Measurements from ENCODE around the gene DAP3. TPM values are rescaled to one million over a fixed set of nuclear protein-coding genes. Genes with fewer than 3 reads are reported as not detected.
"Not testable (repeated sequence)": the region's sequence is repeated elsewhere in the genome, so short reads cannot be mapped to it uniquely, and the experiment has no call there.

DAP3 gene
- total RNA-seq, 1 donor from 2014 or later = 120 TPM

DNA sequence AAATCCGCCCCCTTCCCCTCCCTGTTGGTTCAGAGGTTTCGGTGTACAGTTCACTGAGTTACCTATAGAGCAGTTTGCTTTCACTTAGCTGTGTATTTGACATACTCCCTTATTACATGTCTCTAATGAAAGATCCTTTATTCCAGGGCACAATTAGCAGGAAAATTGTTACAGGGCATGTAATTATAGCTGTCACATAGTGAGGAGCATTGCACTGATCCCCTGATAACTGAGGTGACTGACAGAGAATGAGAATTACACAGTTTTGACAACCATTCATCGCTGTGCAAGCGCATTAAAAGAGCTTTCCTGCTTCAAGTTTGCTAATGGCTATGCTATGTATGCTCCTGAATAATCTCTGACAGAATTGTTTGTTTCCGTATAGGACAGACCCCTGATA lies 26.9 kb downstream of the DAP3 start:
- H3K27ac Mint-ChIP-seq (ENCODE audit: unreplicated experiment) = no peak overlapping the region
- no peak overlapping the region for H3K4me3 Mint-ChIP-seq (ENCODE audit: unreplicated experiment)
- no peaks in the 10 kb centered on the region for H3K9me3 Mint-ChIP-seq (ENCODE audit: unreplicated experiment)
- H3K27me3 Mint-ChIP-seq (ENCODE audit: unreplicated experiment) = peaks cover 2% of the 10 kb centered on the region
- no peak for DNase-seq (ENCODE audit: low spot score)
- peaks cover 9% of the 10 kb centered on the region for H3K36me3 Mint-ChIP-seq (ENCODE audit: low read depth, unreplicated experiment)
- H3K4me1 Mint-ChIP-seq (ENCODE audit: unreplicated experiment) = no peaks in the 10 kb centered on the region
- TF ChIP-seq, protein P1, sequence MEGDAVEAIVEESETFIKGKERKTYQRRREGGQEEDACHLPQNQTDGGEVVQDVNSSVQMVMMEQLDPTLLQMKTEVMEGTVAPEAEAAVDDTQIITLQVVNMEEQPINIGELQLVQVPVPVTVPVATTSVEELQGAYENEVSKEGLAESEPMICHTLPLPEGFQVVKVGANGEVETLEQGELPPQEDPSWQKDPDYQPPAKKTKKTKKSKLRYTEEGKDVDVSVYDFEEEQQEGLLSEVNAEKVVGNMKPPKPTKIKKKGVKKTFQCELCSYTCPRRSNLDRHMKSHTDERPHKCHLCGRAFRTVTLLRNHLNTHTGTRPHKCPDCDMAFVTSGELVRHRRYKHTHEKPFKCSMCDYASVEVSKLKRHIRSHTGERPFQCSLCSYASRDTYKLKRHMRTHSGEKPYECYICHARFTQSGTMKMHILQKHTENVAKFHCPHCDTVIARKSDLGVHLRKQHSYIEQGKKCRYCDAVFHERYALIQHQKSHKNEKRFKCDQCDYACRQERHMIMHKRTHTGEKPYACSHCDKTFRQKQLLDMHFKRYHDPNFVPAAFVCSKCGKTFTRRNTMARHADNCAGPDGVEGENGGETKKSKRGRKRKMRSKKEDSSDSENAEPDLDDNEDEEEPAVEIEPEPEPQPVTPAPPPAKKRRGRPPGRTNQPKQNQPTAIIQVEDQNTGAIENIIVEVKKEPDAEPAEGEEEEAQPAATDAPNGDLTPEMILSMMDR (IDR thresholded peaks at IDR 0.05; ENCODE audit: unreplicated experiment) = no peak

- Mint-ChIP-seq H3K9me3 (ENCODE audit: unreplicated experiment) (no peaks in the 10 kb centered on the region), H3K36me3 (ENCODE audit: low read depth, unreplicated experiment) (peaks cover 13% of the 10 kb centered on the region)
- no peak for DNase-seq (ENCODE audit: low spot score)
Observed at GRCh38 chr1:155717041-155717440, 28.1 kb downstream of the DAP3 start.

GRCh38 chr1:155718524-155719115 lies 29.7 kb downstream of the DAP3 start:
- not testable (repeated sequence) for H3K4me1 Mint-ChIP-seq (ENCODE audit: unreplicated experiment); H3K27ac Mint-ChIP-seq (ENCODE audit: unreplicated experiment); H3K9me3 Mint-ChIP-seq (ENCODE audit: unreplicated experiment); H3K27me3 Mint-ChIP-seq (ENCODE audit: unreplicated experiment); H3K4me3 Mint-ChIP-seq (ENCODE audit: unreplicated experiment); DNase-seq (ENCODE audit: low spot score)
- H3K36me3 Mint-ChIP-seq (ENCODE audit: low read depth, unreplicated experiment) = peaks cover 13% of the 10 kb centered on the region

More at GRCh38 chr1:155717041-155717440, 28.1 kb downstream of the DAP3 start:
- no peaks in the 10 kb centered on the region for H3K4me1 Mint-ChIP-seq (ENCODE audit: unreplicated experiment)
- no peak overlapping the region for H3K4me3 Mint-ChIP-seq (ENCODE audit: unreplicated experiment)
- TF ChIP-seq, protein P1 (IDR thresholded peaks at IDR 0.05; ENCODE audit: unreplicated experiment) = no peak
- H3K27ac Mint-ChIP-seq (ENCODE audit: unreplicated experiment) = no peak overlapping the region
- H3K27me3 Mint-ChIP-seq (ENCODE audit: unreplicated experiment) = peaks cover 2% of the 10 kb centered on the region

DNA sequence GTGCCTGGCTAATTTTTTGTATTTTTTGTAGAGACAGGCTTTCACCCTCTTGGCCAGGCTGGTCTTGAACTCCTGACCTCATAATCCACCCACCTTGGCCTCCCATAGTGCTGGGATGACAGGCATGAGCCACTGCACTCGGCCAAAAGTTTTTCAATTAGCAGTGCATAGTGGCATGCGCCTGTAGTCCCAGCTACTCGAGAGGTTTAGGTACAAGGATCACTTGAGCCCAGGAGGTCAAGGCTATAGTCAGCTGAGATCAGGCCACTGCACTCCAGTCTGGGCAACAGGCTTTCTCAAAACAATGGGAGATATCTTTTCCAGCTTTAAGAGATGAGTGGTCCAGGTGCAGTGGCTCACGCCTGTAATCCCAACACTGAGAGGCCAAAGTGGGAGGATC lies 30.8 kb downstream of the DAP3 start:
- Mint-ChIP-seq H3K27ac (ENCODE audit: unreplicated experiment) (no peak overlapping the region), H3K27me3 (ENCODE audit: unreplicated experiment) (peaks cover 2% of the 10 kb centered on the region), H3K36me3 (ENCODE audit: low read depth, unreplicated experiment) (peaks cover 13% of the 10 kb centered on the region), H3K9me3 (ENCODE audit: unreplicated experiment) (no peaks in the 10 kb centered on the region), H3K4me3 (ENCODE audit: unreplicated experiment) (no peak overlapping the region), H3K4me1 (ENCODE audit: unreplicated experiment) (no peaks in the 10 kb centered on the region)
- no peak for DNase-seq (ENCODE audit: low spot score)
- TF ChIP-seq, protein P1 (IDR thresholded peaks at IDR 0.05; ENCODE audit: unreplicated experiment) = no peak

DNA sequence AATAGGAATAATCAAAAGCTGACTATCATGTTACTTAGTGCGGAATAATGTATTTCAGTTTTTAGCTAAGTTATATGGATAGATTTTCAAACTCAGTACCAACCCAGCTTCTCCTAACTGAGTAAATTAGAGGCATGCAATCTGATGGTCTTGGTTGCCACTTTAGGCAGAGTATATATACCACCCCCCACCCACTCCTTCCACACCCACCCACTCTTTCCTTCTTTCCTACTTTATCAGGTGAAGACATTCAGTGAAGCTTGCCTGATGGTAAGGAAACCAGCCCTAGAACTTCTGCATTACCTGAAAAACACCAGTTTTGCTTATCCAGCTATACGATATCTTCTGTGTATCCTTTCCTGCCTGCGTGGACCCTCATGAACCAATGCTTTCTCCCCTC lies 36.3 kb downstream of the DAP3 start:
- Mint-ChIP-seq H3K4me3 (ENCODE audit: unreplicated experiment) (no peak overlapping the region), H3K9me3 (ENCODE audit: unreplicated experiment) (no peaks in the 10 kb centered on the region), H3K36me3 (ENCODE audit: low read depth, unreplicated experiment) (peaks cover 7% of the 10 kb centered on the region), H3K27me3 (ENCODE audit: unreplicated experiment) (no peaks in the 10 kb centered on the region), H3K27ac (ENCODE audit: unreplicated experiment) (peak overlapping the region; percentile 70), H3K4me1 (ENCODE audit: unreplicated experiment) (peaks cover 6% of the 10 kb centered on the region)
- no peak for DNase-seq (ENCODE audit: low spot score)
- TF ChIP-seq, protein P1 (IDR thresholded peaks at IDR 0.05; ENCODE audit: unreplicated experiment) = no peak

Measured in endothelial cell (in vitro differentiated cells).